Measurements from ENCODE around the gene DNAJC10. TPM values are rescaled to one million over a fixed set of nuclear protein-coding genes. Genes with fewer than 3 reads are reported as not detected.

DNAJC10 gene
- total and polyA plus RNA-seq, 2 donors (not counting 3 experiments of a cell fraction or from before 2014, with no cell fraction given) = 45.1 to 201 TPM

DNA sequence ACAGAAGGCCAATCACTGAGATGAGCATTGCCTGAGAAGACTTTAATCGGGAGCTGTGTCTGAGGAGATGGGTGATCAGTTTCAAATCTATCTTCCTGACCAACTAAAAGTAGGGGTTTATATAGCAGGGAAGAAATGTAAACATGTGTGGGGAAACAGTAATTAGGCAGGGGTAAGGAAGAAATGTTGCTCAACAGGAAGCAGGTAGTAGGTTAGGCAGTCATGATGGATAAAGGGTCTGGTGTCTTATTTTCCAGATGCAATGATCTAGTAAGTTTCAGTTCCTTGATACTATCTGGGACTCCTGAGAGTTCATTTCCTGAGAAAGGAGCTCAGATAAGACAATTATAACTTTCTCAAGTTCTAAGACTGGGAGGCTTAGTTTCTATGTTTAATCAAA, 33.8 kb upstream of the DNAJC10 start:
- intact Hi-C loops (cut with micrococcal nuclease) (no loop called here), dilution Hi-C loops (cut with MboI; ENCODE audit: extremely low pct_ligation_motif_present, low sequenced_read_pairs) (no loop called here)
- POLR2A ChIA-PET = no interaction called here
- TF ChIP-seq POLR2AphosphoS5 (IDR thresholded peaks at IDR 0.05; ENCODE audit: insufficient read depth, low read depth, low read length) (no peak), MYC (IDR thresholded peaks at IDR 0.05; ENCODE audit: low read depth, low read length) (no peak), JUN (IDR thresholded peaks at IDR 0.05; ENCODE audit: borderline replicate concordance, insufficient read depth, insufficient read length, low read depth) (no peak), EZH2 (IDR thresholded peaks at IDR 0.05; ENCODE audit: borderline replicate concordance, low read depth, low read length, severe bottlenecking) (no peak), GATA2 (IDR thresholded peaks at IDR 0.05; ENCODE audit: insufficient read depth, insufficient read length, low read depth, low read length) (no peak), CTCF (IDR thresholded peaks at IDR 0.05; ENCODE audit: extremely low read depth in 1 of 2, insufficient read depth in 1 of 2, low read depth in 1 of 2, low read length in 2 of 2) (no peak), POLR2A (IDR thresholded peaks at IDR 0.05; ENCODE audit: low read depth, low read length) (no peak), FOS (IDR thresholded peaks at IDR 0.05; ENCODE audit: borderline replicate concordance, insufficient read depth, low read length) (no peak)
- TF ChIP-seq, protein P1, sequence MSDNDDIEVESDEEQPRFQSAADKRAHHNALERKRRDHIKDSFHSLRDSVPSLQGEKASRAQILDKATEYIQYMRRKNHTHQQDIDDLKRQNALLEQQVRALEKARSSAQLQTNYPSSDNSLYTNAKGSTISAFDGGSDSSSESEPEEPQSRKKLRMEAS (IDR thresholded peaks at IDR 0.05; ENCODE audit: insufficient read depth, insufficient read length) = no peak
- Histone ChIP-seq H4K20me1 (replicated peaks; ENCODE audit: control insufficient read depth, extremely low read depth, insufficient read depth, low read length) (no peaks in the 10 kb centered on the region), H3K79me2 (ENCODE audit: control insufficient read depth, insufficient read depth, low read length) (no peaks in the 10 kb centered on the region), H3K9me1 (replicated peaks; ENCODE audit: control insufficient read depth, extremely low read depth, insufficient read depth, low read length) (no peaks in the 10 kb centered on the region), H3K9me3 (replicated peaks; ENCODE audit: control insufficient read depth, insufficient read depth, low read length) (no peaks in the 10 kb centered on the region), H3K27me3 (ENCODE audit: control insufficient read depth in 2 of 2, insufficient read depth in 2 of 2, low read length in 2 of 2) (no peaks in the 10 kb centered on the region), H3K9ac (replicated peaks; ENCODE audit: extremely low read depth, insufficient read depth, low read length) (no peak overlapping the region), H3K4me1 (ENCODE audit: control insufficient read depth, extremely low read depth, insufficient read depth, low read length) (no peaks in the 10 kb centered on the region), H3K4me3 (replicated peaks in 1 of 3; ENCODE audit: insufficient read depth in 1 of 3, low read depth in 1 of 3, low read length in 3 of 3) (no peak overlapping the region), H3K27ac (ENCODE audit: insufficient read depth, low read depth, low read length) (no peak overlapping the region), H3K4me2 (ENCODE audit: insufficient read depth, low read length) (no peak overlapping the region), H2AFZ (ENCODE audit: low read depth, low read length) (no peak overlapping the region), H3K36me3 (ENCODE audit: control insufficient read depth in 2 of 2, extremely low read depth in 1 of 2, insufficient read depth in 2 of 2, low read length in 2 of 2) (no peaks in the 10 kb centered on the region)
- DNase-seq (ENCODE audit: low read depth, low spot score) (no peak), FAIRE-seq (no peak)
- BruUV-seq (replicated peaks) = no TSS peak
- CTCF ChIA-PET = no interaction called here
